Measurements from ENCODE around the gene TPPP.
"Not testable (repeated sequence)": the region's sequence is repeated elsewhere in the genome, so short reads cannot be mapped to it uniquely, and the experiment has no call there.

- TF ChIP-seq, protein P1, sequence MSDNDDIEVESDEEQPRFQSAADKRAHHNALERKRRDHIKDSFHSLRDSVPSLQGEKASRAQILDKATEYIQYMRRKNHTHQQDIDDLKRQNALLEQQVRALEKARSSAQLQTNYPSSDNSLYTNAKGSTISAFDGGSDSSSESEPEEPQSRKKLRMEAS (IDR thresholded peaks at IDR 0.05; ENCODE audit: insufficient read depth, insufficient read length): not testable (repeated sequence)
- not testable (repeated sequence) for TF ChIP-seq POLR2A (IDR thresholded peaks at IDR 0.05; ENCODE audit: low read depth, low read length); CTCF (IDR thresholded peaks at IDR 0.05; ENCODE audit: extremely low read depth in 1 of 2, insufficient read depth in 1 of 2, low read depth in 1 of 2, low read length in 2 of 2); POLR2AphosphoS5 (IDR thresholded peaks at IDR 0.05; ENCODE audit: insufficient read depth, low read depth, low read length)
These were observed 33.9 kb upstream of the TPPP start for GRCh38 chr5:727087-727486.
